NCI-H1436 (cell line): Measurements from ENCODE around the gene TMTC1.

Source experiments
- DNase-seq: peaks from one replicate; lab custom pipeline; 2025; lab: John Stamatoyannopoulos, UW

The TMTC1 gene

GRCh38 chr12:29709496-29710040, 74.2 kb downstream of the TMTC1 start:
- no peak for DNase-seq

- no peak for DNase-seq
These were observed 74.7 kb downstream of the TMTC1 start for GRCh38 chr12:29709054-29709453.

- no peak for DNase-seq
These were observed 75.9 kb downstream of the TMTC1 start for GRCh38 chr12:29707846-29708245.

GRCh38 chr12:29706311-29706710, 77.4 kb downstream of the TMTC1 start:
- no peak for DNase-seq

GRCh38 chr12:29703528-29703927, 80.2 kb downstream of the TMTC1 start:
- no peak for DNase-seq

- no peak for DNase-seq
These were observed 80.8 kb downstream of the TMTC1 start for GRCh38 chr12:29702972-29703371.

GRCh38 chr12:29702222-29702621, 81.5 kb downstream of the TMTC1 start:
- DNase-seq: no peak

GRCh38 chr12:29700761-29701481, 82.8 kb downstream of the TMTC1 start:
- DNase-seq: no peak

GRCh38 chr12:29698756-29699155, 85.0 kb downstream of the TMTC1 start:
- DNase-seq: no peak

GRCh38 chr12:29695800-29696199, 87.9 kb downstream of the TMTC1 start:
- no peak for DNase-seq

- DNase-seq: no peak
These were observed 88.7 kb downstream of the TMTC1 start for GRCh38 chr12:29695026-29695425.

- DNase-seq: no peak
These were observed 89.7 kb downstream of the TMTC1 start for GRCh38 chr12:29694002-29694401.

- no peak for DNase-seq
These were observed 91.5 kb downstream of the TMTC1 start for GRCh38 chr12:29692237-29692636.

- no peak for DNase-seq
These were observed 92.4 kb downstream of the TMTC1 start for GRCh38 chr12:29691161-29691854.

GRCh38 chr12:29690728-29691127, 93.0 kb downstream of the TMTC1 start:
- DNase-seq: no peak

- DNase-seq: no peak
These were observed 94.8 kb downstream of the TMTC1 start for GRCh38 chr12:29688914-29689313.

- no peak for DNase-seq
These were observed 101.7 kb downstream of the TMTC1 start for GRCh38 chr12:29682088-29682487.

- DNase-seq: no peak
These were observed 102.4 kb downstream of the TMTC1 start for GRCh38 chr12:29681370-29681769.

GRCh38 chr12:29676676-29677075, 107.1 kb downstream of the TMTC1 start:
- no peak for DNase-seq

GRCh38 chr12:29674463-29674862, 109.3 kb downstream of the TMTC1 start:
- no peak for DNase-seq

GRCh38 chr12:29673346-29673745, 110.4 kb downstream of the TMTC1 start:
- DNase-seq: no peak

- no peak for DNase-seq
These were observed 111.2 kb downstream of the TMTC1 start for GRCh38 chr12:29672580-29672979.

GRCh38 chr12:29671742-29672141, 112.0 kb downstream of the TMTC1 start:
- no peak for DNase-seq
